OCI-LY1 (cell line): ENCODE measurements around the gene ZBTB7C.

Experiments used
- H2AFZ ChIP-seq: fragments of 200-600 bp; sonication (generic), shearing (Covaris generic); 2 replicates; pipeline ENCODE4 v1.6.0; 2014; ENCODE audit warnings: antibody characterized with exemption, mild to moderate bottlenecking, low read length
- H3F3A ChIP-seq: fragments of 200-600 bp; sonication (generic), shearing (Covaris generic); 2 replicates; pipeline ENCODE4 v1.6.0; 2014; ENCODE audit warnings: mild to moderate bottlenecking, antibody characterized with exemption, low read length, moderate library complexity; ENCODE audit not compliant: insufficient read depth
- H3K27ac ChIP-seq: fragments of 200-600 bp; sonication (generic); 2 replicates; pipeline ENCODE4 v1.5.1; 2014; ENCODE audit warnings: low read length, mixed run types, mild to moderate bottlenecking, low read depth; ENCODE audit not compliant: poor library complexity, severe bottlenecking
- H3K27me3 ChIP-seq: fragments of 200-600 bp; sonication (generic); 2 replicates; pipeline ENCODE4 v1.6.0; 2014; ENCODE audit warnings: antibody characterized with exemption, mild to moderate bottlenecking, low read length, moderate library complexity; ENCODE audit not compliant: insufficient read depth
- H3K36me3 ChIP-seq: fragments of 200-600 bp; sonication (generic); 2 replicates; pipeline ENCODE4 v1.6.1; 2014; ENCODE audit warnings: mild to moderate bottlenecking, antibody characterized with exemption, low read length, moderate library complexity, mixed read lengths; ENCODE audit not compliant: insufficient read depth
- H3K4me1 ChIP-seq: fragments of 200-600 bp; sonication (generic); 2 replicates; pipeline ENCODE4 v1.5.1; 2014; ENCODE audit warnings: mild to moderate bottlenecking, low read length, moderate library complexity; ENCODE audit not compliant: insufficient read depth, severe bottlenecking
- H3K4me2 ChIP-seq: fragments of 200-600 bp; sonication (generic), shearing (Covaris generic); 2 replicates; pipeline ENCODE4 v1.6.1; 2014; ENCODE audit warnings: low read length
- H3K4me3 ChIP-seq: fragments of 200-600 bp; sonication (generic); 2 replicates; pipeline ENCODE4 v1.5.1; 2014; ENCODE audit warnings: low read length, low read depth, mild to moderate bottlenecking, mixed read lengths; ENCODE audit not compliant: poor library complexity, severe bottlenecking
- H3K79me2 ChIP-seq: fragments of 200-600 bp; shearing (Covaris generic); 2 replicates; pipeline ENCODE4 v1.6.1; 2016; ENCODE audit warnings: mixed run types, low read length, mixed read lengths; ENCODE audit not compliant: insufficient read depth
- H3K9ac ChIP-seq: fragments of 200-600 bp; sonication (generic), shearing (Covaris generic); 2 replicates; pipeline ENCODE4 v1.6.1; 2014; ENCODE audit warnings: mild to moderate bottlenecking, low read length, mixed read lengths
- H3K9me2 ChIP-seq: fragments of 200-600 bp; sonication (generic), shearing (Covaris generic); 2 replicates; pipeline ENCODE4 v1.6.1; 2014; ENCODE audit warnings: low read depth, mild to moderate bottlenecking, low read length, mixed read lengths
- H3K9me3 ChIP-seq: fragments of 200-600 bp; shearing (Covaris generic); 2 replicates; pipeline ENCODE4 v1.6.1; 2014; ENCODE audit warnings: low read length, mixed read lengths
- H4K20me1 ChIP-seq: fragments of 200-600 bp; sonication (generic), shearing (Covaris generic); 2 replicates; pipeline ENCODE4 v1.6.0; 2016; ENCODE audit warnings: mild to moderate bottlenecking, low read length; ENCODE audit not compliant: insufficient read depth
- EZH2 ChIP-seq: fragments of 200-600 bp; sonication (generic), shearing (Covaris generic); IDR thresholded peaks from 2 replicates; pipeline ENCODE4 v1.8.0; 2017; ENCODE audit warnings: borderline replicate concordance, mixed run types, mild to moderate bottlenecking, antibody characterized with exemption, low read length, moderate library complexity, mixed read lengths
- TF ChIP-seq, protein P1 (sequence below): fragments of 200-600 bp; sonication (generic), shearing (Covaris generic); IDR thresholded peaks from 2 replicates; pipeline ENCODE4 v1.5.1; 2017; ENCODE audit warnings: mild to moderate bottlenecking, antibody characterized with exemption, low read length, moderate library complexity, mixed read lengths

The ZBTB7C gene

DNA sequence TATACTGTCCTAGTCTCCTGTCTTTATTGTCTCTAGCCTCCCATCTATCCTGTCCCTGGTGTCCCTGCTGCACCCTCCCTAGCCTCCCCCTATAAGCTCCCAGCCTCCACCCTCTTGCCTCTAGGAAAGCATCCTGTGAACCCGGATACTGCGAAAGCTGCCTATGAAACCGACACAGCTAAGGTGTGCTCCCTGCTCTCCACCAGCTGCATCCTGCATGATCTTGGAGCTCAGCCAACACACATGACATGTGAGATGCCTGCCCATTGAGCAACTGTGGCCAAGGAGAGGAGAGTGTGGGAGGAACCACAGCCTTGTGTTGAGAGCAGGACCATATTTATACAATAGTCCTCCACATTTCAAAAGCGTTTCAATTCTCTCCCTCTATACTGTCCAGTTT lies 187.1 kb downstream of the ZBTB7C start:
- Histone ChIP-seq H2AFZ (no peak overlapping the region), H3K27me3 (no peaks in the 10 kb centered on the region), H3K79me2 (no peaks in the 10 kb centered on the region), H3F3A (no peaks in the 10 kb centered on the region), H3K9me2 (no peaks in the 10 kb centered on the region), H4K20me1 (no peaks in the 10 kb centered on the region), H3K9ac (no peak overlapping the region), H3K4me3 (no peak overlapping the region), H3K4me2 (no peak overlapping the region), H3K27ac (no peak overlapping the region), H3K4me1 (no peaks in the 10 kb centered on the region), H3K9me3 (no peaks in the 10 kb centered on the region), H3K36me3 (no peaks in the 10 kb centered on the region)
- no peak for TF ChIP-seq EZH2
- TF ChIP-seq, protein P1, sequence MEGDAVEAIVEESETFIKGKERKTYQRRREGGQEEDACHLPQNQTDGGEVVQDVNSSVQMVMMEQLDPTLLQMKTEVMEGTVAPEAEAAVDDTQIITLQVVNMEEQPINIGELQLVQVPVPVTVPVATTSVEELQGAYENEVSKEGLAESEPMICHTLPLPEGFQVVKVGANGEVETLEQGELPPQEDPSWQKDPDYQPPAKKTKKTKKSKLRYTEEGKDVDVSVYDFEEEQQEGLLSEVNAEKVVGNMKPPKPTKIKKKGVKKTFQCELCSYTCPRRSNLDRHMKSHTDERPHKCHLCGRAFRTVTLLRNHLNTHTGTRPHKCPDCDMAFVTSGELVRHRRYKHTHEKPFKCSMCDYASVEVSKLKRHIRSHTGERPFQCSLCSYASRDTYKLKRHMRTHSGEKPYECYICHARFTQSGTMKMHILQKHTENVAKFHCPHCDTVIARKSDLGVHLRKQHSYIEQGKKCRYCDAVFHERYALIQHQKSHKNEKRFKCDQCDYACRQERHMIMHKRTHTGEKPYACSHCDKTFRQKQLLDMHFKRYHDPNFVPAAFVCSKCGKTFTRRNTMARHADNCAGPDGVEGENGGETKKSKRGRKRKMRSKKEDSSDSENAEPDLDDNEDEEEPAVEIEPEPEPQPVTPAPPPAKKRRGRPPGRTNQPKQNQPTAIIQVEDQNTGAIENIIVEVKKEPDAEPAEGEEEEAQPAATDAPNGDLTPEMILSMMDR, result no peak

DNA sequence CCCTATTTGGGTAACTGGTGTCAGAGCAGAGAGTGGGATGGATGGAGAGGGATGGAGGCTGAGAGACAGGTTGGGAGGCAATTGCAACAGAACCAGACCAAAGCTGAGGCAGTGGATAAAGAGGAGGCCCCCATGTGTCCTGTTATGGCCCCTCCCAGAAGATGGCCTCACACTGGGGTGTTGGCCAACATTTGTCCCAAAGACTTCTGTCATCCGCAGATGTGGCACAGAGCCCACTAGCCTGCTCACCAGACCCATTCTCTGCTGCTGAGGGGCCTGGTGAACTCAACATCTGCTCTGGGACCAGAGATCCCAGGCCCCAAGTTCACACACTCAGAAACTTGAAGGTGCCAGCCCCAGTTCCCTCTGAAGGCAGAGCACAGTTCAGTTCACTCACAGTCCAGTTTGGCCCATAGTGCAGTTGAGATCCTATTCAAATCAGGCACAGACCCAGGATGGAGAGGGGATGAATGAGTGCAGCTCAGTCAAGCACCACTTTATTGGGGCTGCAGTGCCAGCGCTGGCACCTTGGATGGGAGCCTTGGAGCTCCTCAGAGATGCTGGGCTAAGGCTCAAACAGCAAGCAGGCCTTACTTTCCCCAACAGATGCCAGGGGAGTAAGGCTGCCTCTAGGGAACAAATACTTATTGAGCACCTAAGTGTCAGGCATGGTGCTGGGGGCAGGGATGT lies 189.2 kb downstream of the ZBTB7C start:
- no peak overlapping the region for H3K4me2 ChIP-seq
- H2AFZ ChIP-seq, result no peak overlapping the region
- no peak overlapping the region for H3K9ac ChIP-seq
- H3K9me3 ChIP-seq, result no peaks in the 10 kb centered on the region
- H3K27ac ChIP-seq, result no peak overlapping the region
- no peaks in the 10 kb centered on the region for H3K27me3 ChIP-seq
- H3K4me3 ChIP-seq, result no peak overlapping the region
- TF ChIP-seq, protein P1, result no peak
- no peak for TF ChIP-seq EZH2
- no peaks in the 10 kb centered on the region for H3K36me3 ChIP-seq
- H3K4me1 ChIP-seq, result no peaks in the 10 kb centered on the region
- H4K20me1 ChIP-seq, result no peaks in the 10 kb centered on the region
- no peaks in the 10 kb centered on the region for H3K79me2 ChIP-seq
- H3F3A ChIP-seq, result no peaks in the 10 kb centered on the region
- no peaks in the 10 kb centered on the region for H3K9me2 ChIP-seq

DNA sequence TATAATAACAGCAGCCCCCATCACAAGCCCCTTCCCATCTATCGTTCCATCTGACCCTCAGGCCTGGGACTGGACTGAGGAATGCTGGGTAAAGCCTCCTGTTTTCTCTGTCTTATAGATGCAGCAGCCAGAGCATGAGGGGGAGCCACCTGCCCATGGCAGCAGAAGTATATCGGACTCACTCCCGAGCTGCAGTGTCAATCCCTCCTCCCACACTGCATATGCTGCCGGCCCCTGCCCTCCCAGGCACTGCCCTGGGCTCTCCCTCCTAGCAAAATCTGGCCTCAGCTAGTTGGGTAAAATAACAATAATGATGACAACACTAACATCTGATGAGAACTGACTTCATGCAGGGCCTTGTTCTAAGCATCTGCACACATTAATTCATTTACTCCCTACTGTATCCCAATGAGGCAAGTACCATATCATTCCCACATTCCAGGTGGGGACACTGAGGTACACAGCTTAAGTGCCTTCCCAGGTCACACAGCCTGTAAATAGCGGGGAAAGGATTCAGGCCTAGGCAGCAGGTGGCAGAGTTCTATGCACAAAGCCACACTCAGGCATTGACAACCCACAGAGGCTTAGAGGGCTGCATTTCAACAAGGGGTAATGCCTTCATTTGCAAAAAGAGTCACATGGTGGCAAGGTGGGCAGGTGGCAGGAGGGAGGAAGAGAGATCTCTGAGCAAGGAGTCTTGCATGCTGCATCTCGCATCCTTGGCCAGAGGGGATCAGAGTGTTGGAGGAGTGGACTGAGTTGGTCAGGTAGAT lies 190.0 kb downstream of the ZBTB7C start:
- H2AFZ ChIP-seq, result no peak overlapping the region
- no peaks in the 10 kb centered on the region for H3K9me3 ChIP-seq
- TF ChIP-seq, protein P1, result no peak
- TF ChIP-seq EZH2, result no peak
- no peaks in the 10 kb centered on the region for H3F3A ChIP-seq
- no peak overlapping the region for H3K4me2 ChIP-seq
- no peaks in the 10 kb centered on the region for H3K4me1 ChIP-seq
- no peak overlapping the region for H3K9ac ChIP-seq
- no peak overlapping the region for H3K27ac ChIP-seq
- H3K79me2 ChIP-seq, result no peaks in the 10 kb centered on the region
- H3K4me3 ChIP-seq, result no peak overlapping the region
- no peaks in the 10 kb centered on the region for H4K20me1 ChIP-seq
- H3K27me3 ChIP-seq, result no peaks in the 10 kb centered on the region
- H3K36me3 ChIP-seq, result no peaks in the 10 kb centered on the region
- H3K9me2 ChIP-seq, result no peaks in the 10 kb centered on the region
